B cell (primary cell): ENCODE measurements around the gene CAPN11. TPM values are rescaled to one million over a fixed set of nuclear protein-coding genes. Genes with fewer than 3 reads are reported as not detected.

Experiments
- ATAC-seq: fragments of 200-7000 bp; cut with Tn5 transposase; one replicate; pipeline ENCODE4 v1.10.0; 2021; ENCODE audit warnings: low read depth, mild to moderate bottlenecking, moderate number of reproducible peaks, moderate library complexity
- CTCF ChIA-PET: fragments of 350-600 bp; sonication (Branson Sonifier 250); formaldehyde crosslinking; loops from one replicate; lab custom pipeline; 2021; ENCODE audit warnings: antibody characterized with exemption, inconsistent platforms; lab: Charles Lee
- POLR2A ChIA-PET: fragments of 350-600 bp; sonication (Branson Sonifier 250); formaldehyde crosslinking; loops from one replicate; lab custom pipeline; 2021; ENCODE audit warnings: antibody characterized with exemption; lab: Charles Lee
- DNase-seq: peaks from one replicate; pipeline ENCODE4 v3.0.0; 2013
- H2AFZ ChIP-seq: 2 replicates; pipeline ENCODE4 v1.6.1; 2012; ENCODE audit warnings: mild to moderate bottlenecking, low read depth, low read length; ENCODE audit not compliant: insufficient read depth, poor library complexity, severe bottlenecking
- H3K27ac ChIP-seq, 2 donors: 1 replicate in 1 of 2; 2 replicates in 1 of 2; pipeline ENCODE4 v1.5.1; 2012 to 2013; ENCODE audit warnings: low read length in 2 of 2, mild to moderate bottlenecking in 2 of 2, moderate library complexity in 1 of 2
- H3K27me3 ChIP-seq, 4 experiments: fragments of 200-600 bp in 1 of 4; sonication (generic) in 1 of 4; replicated peaks in 1 of 4; 1 replicate in 2 of 4; 2 replicates in 2 of 4; pipeline versions ENCODE4 v1.6.1 to v1.7.0; 2013 to 2016; ENCODE audit warnings: low read length in 3 of 4, mild to moderate bottlenecking in 2 of 4, mixed read lengths in 1 of 4, moderate library complexity in 1 of 4; ENCODE audit not compliant: insufficient read depth in 4 of 4, control insufficient read depth in 3 of 4; ENCODE audit errors: control extremely low read depth in 1 of 4
- H3K36me3 ChIP-seq, 2 experiments: replicated peaks in 1 of 2; 1 replicate in 1 of 2; 2 replicates in 1 of 2; pipeline versions ENCODE4 v1.6.1 to v1.7.1; 2013; ENCODE audit warnings: low read length in 1 of 2; ENCODE audit not compliant: insufficient read depth in 2 of 2, control insufficient read depth in 1 of 2; ENCODE audit errors: control extremely low read depth in 1 of 2, extremely low read depth in 1 of 2
- H3K4me1 ChIP-seq, 2 donors: fragments of 200-600 bp in 1 of 2; sonication (generic) in 1 of 2; 1 replicate in 1 of 2; 2 replicates in 1 of 2; pipeline versions ENCODE4 v1.5.1 to v1.6.1; 2013 to 2017; ENCODE audit warnings: low read length in 2 of 2; ENCODE audit not compliant: control insufficient read depth in 2 of 2, insufficient read depth in 2 of 2
- H3K4me2 ChIP-seq: replicated peaks from 2 replicates; pipeline ENCODE3; 2012; ENCODE audit warnings: mild to moderate bottlenecking, low read depth, low read length; ENCODE audit not compliant: poor library complexity, severe bottlenecking
- H3K4me3 ChIP-seq, 5 experiments: fragments of 200-600 bp in 1 of 5; sonication (generic) in 1 of 5; 1 replicate in 3 of 5; 2 replicates in 2 of 5; pipeline versions ENCODE4 v1.5.1 to v1.7.0; 2011 to 2016; ENCODE audit warnings: low read length in 4 of 5, mild to moderate bottlenecking in 4 of 5, low read depth in 2 of 5, control low read depth in 1 of 5, moderate library complexity in 1 of 5; ENCODE audit not compliant: insufficient read depth in 1 of 5; ENCODE audit errors: control extremely low read depth in 1 of 5, extremely low read depth in 1 of 5
- H3K79me2 ChIP-seq: fragments of 200-600 bp; sonication (generic); one replicate; pipeline ENCODE4 v1.6.0; 2016; ENCODE audit warnings: low read length; ENCODE audit not compliant: control insufficient read depth, insufficient read depth
- H3K9ac ChIP-seq: fragments of 200-600 bp; sonication (generic); 2 replicates; pipeline ENCODE4 v1.6.1; 2017; ENCODE audit warnings: mild to moderate bottlenecking, low read length, moderate library complexity
- H3K9me3 ChIP-seq, 3 donors: one replicate each; pipeline versions ENCODE4 v1.6.1 to v1.7.1; 2013; ENCODE audit warnings: low read length in 2 of 3; ENCODE audit not compliant: control insufficient read depth in 2 of 3, insufficient read depth in 1 of 3; ENCODE audit errors: control extremely low read depth in 1 of 3
- H4K20me1 ChIP-seq: 2 replicates; pipeline ENCODE4 v1.6.0; 2012; ENCODE audit warnings: mild to moderate bottlenecking, low read length; ENCODE audit not compliant: insufficient read depth, control insufficient read depth, poor library complexity, severe bottlenecking
- H3K27ac Mint-ChIP-seq: one replicate; pipeline ENCODE4 v1.8.0; 2021; ENCODE audit warnings: mixed read lengths
- H3K27me3 Mint-ChIP-seq: one replicate; pipeline ENCODE4 v1.8.0; 2021; ENCODE audit warnings: mixed read lengths
- H3K4me1 Mint-ChIP-seq: one replicate; pipeline ENCODE4 v1.8.0; 2021; ENCODE audit warnings: mixed read lengths
- H3K4me3 Mint-ChIP-seq: one replicate; pipeline ENCODE4 v1.8.0; 2021; ENCODE audit warnings: mixed read lengths
- H3K9me3 Mint-ChIP-seq: one replicate; pipeline ENCODE4 v1.8.0; 2022; ENCODE audit warnings: mixed read lengths; ENCODE audit not compliant: insufficient read depth
- CTCF ChIP-seq: fragments of 200-600 bp; IDR thresholded peaks from one replicate; pipeline ENCODE4 v1.8.0; 2022; ENCODE audit warnings: antibody characterized with exemption, mild to moderate bottlenecking
- EZH2 ChIP-seq: IDR thresholded peaks from 2 replicates; pipeline ENCODE4 v1.6.1; 2012; ENCODE audit warnings: borderline replicate concordance, low read depth, mild to moderate bottlenecking, moderate library complexity, low read length; ENCODE audit not compliant: insufficient read depth, poor library complexity, severe bottlenecking
- WGBS: methylation state at CpG from one replicate; pipeline ENCODE4 v1.1.5; 2013; ENCODE audit warnings: missing lambda C conversion rate; ENCODE audit not compliant: insufficient coverage; 5-methylcytosine and 5-hydroxymethylcytosine counted together
- intact Hi-C: fragments of 100-400 bp; cut with micrococcal nuclease; formaldehyde crosslinking; loops from one replicate; pipeline ENCODE4 v1.10.0; 2022
- polyA plus RNA-seq: library from polyadenylated mRNA; depleted of rRNA; stranded (reverse); fragments of >200 nt; gene quantifications from 2 replicates; pipeline ENCODE4 v1.2.3, GENCODE V29; 2012
- total RNA-seq, 2 donors: library from RNA; stranded (reverse); fragments of 120-200 nt in 1 of 2; gene quantifications; 1 replicate in 1 of 2; 2 replicates in 1 of 2; pipeline versions ENCODE4 v1.2.3 to v1.2.4, GENCODE V29; 2013 to 2022

Gene CAPN11
- total and polyA plus RNA-seq, 2 donors (not counting 1 experiment from before 2014, with no cell fraction given) = not detected

- no peaks in the 10 kb centered on the region for H3K9me3 ChIP-seq
- H3K27ac ChIP-seq = no peak overlapping the region
- H3K27me3 Mint-ChIP-seq = no peaks in the 10 kb centered on the region
- no peak overlapping the region for H3K4me3 ChIP-seq
- H3K9me3 Mint-ChIP-seq = no peaks in the 10 kb centered on the region
- intact Hi-C loops = no loop called here
- ChIA-PET POLR2A (no interaction called here), CTCF (no interaction called here)
- no peaks in the 10 kb centered on the region for H3K27me3 ChIP-seq
- no peaks in the 10 kb centered on the region for H3K4me1 ChIP-seq
- TF ChIP-seq CTCF = no peak
- no peak for TF ChIP-seq EZH2
- no peaks in the 10 kb centered on the region for H3K79me2 ChIP-seq
- no peak for ATAC-seq
- no peak for DNase-seq
- H2AFZ ChIP-seq = no peak overlapping the region
- H3K27ac Mint-ChIP-seq = no peak overlapping the region
- no peak overlapping the region for H3K4me3 Mint-ChIP-seq
- H3K4me1 Mint-ChIP-seq = no peaks in the 10 kb centered on the region
- no peaks in the 10 kb centered on the region for H4K20me1 ChIP-seq
- peaks cover 8 to 18% of the 10 kb centered on the region in 2 experiments for H3K36me3 ChIP-seq
- no peak overlapping the region for H3K4me2 ChIP-seq
- H3K9ac ChIP-seq = no peak overlapping the region
Observed at GRCh38 chr6:44145839-44146238, 12.8 kb upstream of the CAPN11 start.

- Mint-ChIP-seq H3K4me1 (no peaks in the 10 kb centered on the region), H3K9me3 (no peaks in the 10 kb centered on the region), H3K4me3 (no peak overlapping the region), H3K27ac (no peak overlapping the region), H3K27me3 (no peaks in the 10 kb centered on the region)
- Histone ChIP-seq H3K79me2 (no peaks in the 10 kb centered on the region), H4K20me1 (no peaks in the 10 kb centered on the region), H3K27me3 (peaks cover 0 to 3% (median 0%) of the 10 kb centered on the region in 4 experiments), H3K4me2 (no peak overlapping the region), H3K9ac (no peak overlapping the region), H2AFZ (no peak overlapping the region), H3K4me3 (no peak overlapping the region), H3K36me3 (peaks cover 8 to 18% of the 10 kb centered on the region in 2 experiments), H3K27ac (no peak overlapping the region), H3K4me1 (peaks cover 0 to 3% of the 10 kb centered on the region in 2 donors), H3K9me3 (no peaks in the 10 kb centered on the region)
- 98% methylated on average over 5 of the region's 10 CpGs for WGBS
- POLR2A ChIA-PET = no interaction called here
- no peak for TF ChIP-seq EZH2
- TF ChIP-seq CTCF = no peak
- DNase-seq = no peak
- intact Hi-C loops = no loop called here
- ATAC-seq = no peak
- CTCF ChIA-PET = interaction anchor here (5.6 kb wide), 1 partner anchor 49 kb away, joined by 89 read pairs; no protein-coding TSS in a partner anchor
Observed at GRCh38 chr6:44146685-44147084, 11.9 kb upstream of the CAPN11 start.
